ENCODE results near the gene PHLPP1.
A peak's percentile ranks its signal among the peaks of the same experiment; 100 is the strongest.

PHLPP1 gene

DNA sequence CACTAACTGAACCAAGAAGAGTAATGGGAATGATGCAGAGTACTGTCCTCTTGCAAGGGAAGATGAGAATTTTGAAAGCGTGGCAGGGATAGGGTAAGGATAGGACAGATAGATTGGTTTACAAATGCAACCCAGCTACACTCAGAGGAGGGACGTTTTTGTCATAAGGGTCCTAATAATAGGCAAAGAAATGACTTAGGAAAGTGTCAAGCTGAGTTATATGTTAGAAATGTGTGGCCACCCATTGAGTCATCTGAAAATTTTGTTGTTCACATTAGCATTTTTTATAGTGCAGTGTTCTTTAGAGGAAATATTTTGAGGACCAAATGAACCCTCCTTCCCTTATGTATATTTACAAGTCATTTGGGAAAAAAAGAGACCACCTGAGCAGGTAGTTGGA lies 137.5 kb downstream of the PHLPP1 start:
- H3K9me3 ChIP-seq (ENCODE audit: control insufficient read depth, insufficient read depth, low read depth, low read length): no peaks in the 10 kb centered on the region
- no peak overlapping the region for H3K27ac ChIP-seq (ENCODE audit: extremely low read depth, low read depth, low read length)
- CTCF ChIA-PET: no interaction called here
- H3K4me3 ChIP-seq (ENCODE audit: low read depth, low read length): no peak overlapping the region
- H3K36me3 ChIP-seq (ENCODE audit: control insufficient read depth in 2 of 2, insufficient read depth in 1 of 2, low read length in 2 of 2): no peaks in the 10 kb centered on the region; a peak in 1 of 3 replicates
- peaks cover 5% of the 10 kb centered on the region; the same call in 1 of the 2 replicates for H3K4me1 ChIP-seq (ENCODE audit: control insufficient read depth, insufficient read depth, low read length)
- POLR2A ChIA-PET: no interaction called here
- peak; percentile 73; the same call in 1 of the 2 replicates for TF ChIP-seq ZFP37 (tag by site-specific recombination; IDR thresholded peaks at IDR 0.05)
- no peak for TF ChIP-seq ZNF621 (tag by site-specific recombination; IDR thresholded peaks at IDR 0.05)

DNA sequence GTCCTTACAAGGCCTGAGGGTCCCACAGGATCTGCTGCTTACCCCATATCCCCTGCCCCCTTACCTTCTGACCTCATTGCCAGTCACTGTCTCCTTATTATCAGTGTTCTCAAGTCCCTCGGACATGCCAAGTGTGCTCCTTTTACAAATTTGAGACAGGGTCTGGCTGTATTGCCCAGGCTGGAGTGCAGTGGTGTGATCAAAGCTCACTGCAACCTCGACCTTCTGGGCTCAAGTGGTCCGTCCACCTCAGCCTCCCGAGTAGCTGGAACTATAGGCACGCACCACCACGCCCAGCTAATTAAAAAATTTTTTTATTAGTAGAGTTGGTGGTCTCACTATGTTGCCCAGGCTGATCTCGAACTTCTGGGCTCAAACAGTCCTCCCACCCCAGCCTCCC lies 141.0 kb downstream of the PHLPP1 start:
- CTCF ChIA-PET: interaction anchor here (1.5 kb wide), 1 partner anchor 126 kb away, joined by 3 read pairs; no protein-coding TSS in a partner anchor
- H3K4me1 ChIP-seq (ENCODE audit: control insufficient read depth, insufficient read depth, low read length): peaks cover 5% of the 10 kb centered on the region; the same call in 1 of the 2 replicates
- no peak overlapping the region for H3K4me3 ChIP-seq (ENCODE audit: low read depth, low read length)
- peak; percentile 78 for TF ChIP-seq ZNF121 (tag by site-specific recombination; IDR thresholded peaks at IDR 0.05)
- TF ChIP-seq ZNF521 (tag by site-specific recombination; IDR thresholded peaks at IDR 0.05): no peak
- TF ChIP-seq MZF1 (tag by site-specific recombination; IDR thresholded peaks at IDR 0.05; ENCODE audit: borderline replicate concordance): no peak
- TF ChIP-seq ZNF292 (tag by site-specific recombination; IDR thresholded peaks at IDR 0.05; ENCODE audit: borderline replicate concordance, low read depth): no peak
- H3K9me3 ChIP-seq (ENCODE audit: control insufficient read depth, insufficient read depth, low read depth, low read length): no peaks in the 10 kb centered on the region
- no peak overlapping the region for H3K27ac ChIP-seq (ENCODE audit: extremely low read depth, low read depth, low read length)
- POLR2A ChIA-PET: no interaction called here
- H3K36me3 ChIP-seq (ENCODE audit: control insufficient read depth in 2 of 2, insufficient read depth in 1 of 2, low read length in 2 of 2): no peaks in the 10 kb centered on the region; a peak in 1 of 3 replicates

DNA sequence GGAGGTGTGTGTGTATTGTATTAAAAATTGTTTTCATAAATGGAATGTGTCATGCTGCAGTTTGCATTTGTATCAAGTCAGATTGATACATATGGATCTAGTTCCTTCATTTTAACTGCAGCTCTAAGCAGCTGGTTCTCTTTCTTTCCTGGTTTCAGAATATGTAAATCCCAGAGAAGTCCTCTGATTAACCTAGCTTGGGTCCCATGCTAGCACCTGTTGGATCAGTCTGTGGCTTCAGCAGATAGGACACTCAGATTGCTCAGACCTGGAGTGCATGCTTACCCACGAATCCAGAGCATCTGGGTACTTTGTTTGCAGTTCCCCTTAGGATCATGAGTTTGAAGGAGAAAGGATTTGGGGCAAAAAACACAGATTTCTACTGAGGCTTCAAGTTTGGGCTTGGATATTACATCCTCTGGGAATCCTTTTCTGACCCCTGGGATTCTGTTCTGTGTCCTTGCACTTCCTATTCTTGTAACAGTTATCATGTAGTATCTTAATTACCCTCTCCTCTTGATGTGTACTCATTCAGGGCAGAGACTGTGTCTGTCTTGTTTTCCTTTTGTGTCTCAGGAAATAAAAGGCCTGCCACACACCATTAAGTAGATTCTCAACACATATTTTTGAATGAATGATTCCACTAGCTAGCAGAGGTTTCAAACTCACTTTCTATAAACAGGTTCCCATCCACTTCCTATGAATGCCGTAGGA lies 142.1 kb downstream of the PHLPP1 start:
- POLR2A ChIA-PET: no interaction called here
- CTCF ChIA-PET: interaction anchor here (1.2 kb wide), 1 partner anchor 21 kb away, joined by 3 read pairs; no protein-coding TSS in a partner anchor
- peaks cover 0 to 5% of the 10 kb centered on the region in 2 experiments; a peak in 1 of 3 replicates for H3K36me3 ChIP-seq (ENCODE audit: control insufficient read depth in 2 of 2, insufficient read depth in 1 of 2, low read length in 2 of 2)

DNA sequence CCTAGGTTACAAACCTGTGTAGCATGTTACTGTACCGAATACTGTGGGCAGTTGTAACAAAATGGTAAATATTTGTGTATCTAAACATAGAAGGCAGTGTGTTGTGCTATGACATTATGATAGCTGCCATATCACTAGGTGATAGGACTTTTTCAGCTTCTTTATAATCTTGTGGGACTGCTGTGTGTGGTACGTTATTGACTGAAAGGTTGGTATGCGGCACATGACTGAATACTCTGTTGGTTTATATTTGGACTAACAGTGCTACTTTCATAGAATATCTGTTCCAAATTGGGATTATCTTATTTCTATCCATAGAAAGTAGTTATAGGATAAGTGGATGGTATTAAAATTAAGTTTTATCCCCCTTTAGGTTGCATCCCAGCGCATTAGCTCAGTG lies 144.7 kb downstream of the PHLPP1 start:
- H3K4me1 ChIP-seq (ENCODE audit: control insufficient read depth, insufficient read depth, low read length): peaks cover 5% of the 10 kb centered on the region; the same call in 1 of the 2 replicates
- ChIA-PET CTCF (no interaction called here), POLR2A (no interaction called here)
- H3K27ac ChIP-seq (ENCODE audit: extremely low read depth, low read depth, low read length): no peak overlapping the region
- no peak overlapping the region for H3K4me3 ChIP-seq (ENCODE audit: low read depth, low read length)
- H3K36me3 ChIP-seq (ENCODE audit: control insufficient read depth in 2 of 2, insufficient read depth in 1 of 2, low read length in 2 of 2): peaks cover 0 to 11% of the 10 kb centered on the region in 2 experiments; a peak in 1 of 3 replicates
- H3K9me3 ChIP-seq (ENCODE audit: control insufficient read depth, insufficient read depth, low read depth, low read length): no peaks in the 10 kb centered on the region
- TF ChIP-seq ZNF776 (tag by site-specific recombination; IDR thresholded peaks at IDR 0.05; ENCODE audit: borderline replicate concordance) (no peak), ZNF549 (tag by site-specific recombination; IDR thresholded peaks at IDR 0.05) (no peak), SETDB1 (IDR thresholded peaks at IDR 0.05; ENCODE audit: insufficient read length, low read length) (no peak), ZNF169 (tag by site-specific recombination; IDR thresholded peaks at IDR 0.05) (no peak), SP7 (tag by site-specific recombination; IDR thresholded peaks at IDR 0.05) (no peak), ZNF623 (tag by site-specific recombination; IDR thresholded peaks at IDR 0.05) (no peak), ZNF843 (tag by site-specific recombination; IDR thresholded peaks at IDR 0.05) (no peak), ZNF138 (tag by site-specific recombination; IDR thresholded peaks at IDR 0.05; ENCODE audit: borderline replicate concordance) (no peak), GLIS1 (tag by site-specific recombination; IDR thresholded peaks at IDR 0.05) (no peak), ZNF521 (tag by site-specific recombination; IDR thresholded peaks at IDR 0.05) (no peak)
- TF ChIP-seq, protein P1, sequence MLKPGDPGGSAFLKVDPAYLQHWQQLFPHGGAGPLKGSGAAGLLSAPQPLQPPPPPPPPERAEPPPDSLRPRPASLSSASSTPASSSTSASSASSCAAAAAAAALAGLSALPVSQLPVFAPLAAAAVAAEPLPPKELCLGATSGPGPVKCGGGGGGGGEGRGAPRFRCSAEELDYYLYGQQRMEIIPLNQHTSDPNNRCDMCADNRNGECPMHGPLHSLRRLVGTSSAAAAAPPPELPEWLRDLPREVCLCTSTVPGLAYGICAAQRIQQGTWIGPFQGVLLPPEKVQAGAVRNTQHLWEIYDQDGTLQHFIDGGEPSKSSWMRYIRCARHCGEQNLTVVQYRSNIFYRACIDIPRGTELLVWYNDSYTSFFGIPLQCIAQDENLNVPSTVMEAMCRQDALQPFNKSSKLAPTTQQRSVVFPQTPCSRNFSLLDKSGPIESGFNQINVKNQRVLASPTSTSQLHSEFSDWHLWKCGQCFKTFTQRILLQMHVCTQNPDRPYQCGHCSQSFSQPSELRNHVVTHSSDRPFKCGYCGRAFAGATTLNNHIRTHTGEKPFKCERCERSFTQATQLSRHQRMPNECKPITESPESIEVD (tag by site-specific recombination; IDR thresholded peaks at IDR 0.05): no peak
- TF ChIP-seq, protein P2, sequence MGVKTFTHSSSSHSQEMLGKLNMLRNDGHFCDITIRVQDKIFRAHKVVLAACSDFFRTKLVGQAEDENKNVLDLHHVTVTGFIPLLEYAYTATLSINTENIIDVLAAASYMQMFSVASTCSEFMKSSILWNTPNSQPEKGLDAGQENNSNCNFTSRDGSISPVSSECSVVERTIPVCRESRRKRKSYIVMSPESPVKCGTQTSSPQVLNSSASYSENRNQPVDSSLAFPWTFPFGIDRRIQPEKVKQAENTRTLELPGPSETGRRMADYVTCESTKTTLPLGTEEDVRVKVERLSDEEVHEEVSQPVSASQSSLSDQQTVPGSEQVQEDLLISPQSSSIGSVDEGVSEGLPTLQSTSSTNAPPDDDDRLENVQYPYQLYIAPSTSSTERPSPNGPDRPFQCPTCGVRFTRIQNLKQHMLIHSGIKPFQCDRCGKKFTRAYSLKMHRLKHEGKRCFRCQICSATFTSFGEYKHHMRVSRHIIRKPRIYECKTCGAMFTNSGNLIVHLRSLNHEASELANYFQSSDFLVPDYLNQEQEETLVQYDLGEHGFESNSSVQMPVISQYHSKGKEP (tag by site-specific recombination; IDR thresholded peaks at IDR 0.05): no peak
- TF ChIP-seq, protein P3, sequence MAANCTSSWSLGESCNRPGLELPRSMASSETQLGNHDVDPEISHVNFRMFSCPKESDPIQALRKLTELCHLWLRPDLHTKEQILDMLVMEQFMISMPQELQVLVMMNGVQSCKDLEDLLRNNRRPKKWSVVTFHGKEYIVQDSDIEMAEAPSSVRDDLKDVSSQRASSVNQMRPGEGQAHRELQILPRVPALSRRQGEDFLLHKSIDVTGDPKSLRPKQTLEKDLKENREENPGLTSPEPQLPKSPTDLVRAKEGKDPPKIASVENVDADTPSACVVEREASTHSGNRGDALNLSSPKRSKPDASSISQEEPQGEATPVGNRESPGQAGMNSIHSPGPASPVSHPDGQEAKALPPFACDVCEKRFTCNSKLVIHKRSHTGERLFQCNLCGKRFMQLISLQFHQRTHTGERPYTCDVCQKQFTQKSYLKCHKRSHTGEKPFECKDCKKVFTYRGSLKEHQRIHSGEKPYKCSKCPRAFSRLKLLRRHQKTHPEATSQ (tag by site-specific recombination; IDR thresholded peaks at IDR 0.05): no peak

More for the DNA sequence above, 142.1 kb downstream of the PHLPP1 start:
- no peak overlapping the region for H3K4me3 ChIP-seq (ENCODE audit: low read depth, low read length)
- TF ChIP-seq, protein P4, sequence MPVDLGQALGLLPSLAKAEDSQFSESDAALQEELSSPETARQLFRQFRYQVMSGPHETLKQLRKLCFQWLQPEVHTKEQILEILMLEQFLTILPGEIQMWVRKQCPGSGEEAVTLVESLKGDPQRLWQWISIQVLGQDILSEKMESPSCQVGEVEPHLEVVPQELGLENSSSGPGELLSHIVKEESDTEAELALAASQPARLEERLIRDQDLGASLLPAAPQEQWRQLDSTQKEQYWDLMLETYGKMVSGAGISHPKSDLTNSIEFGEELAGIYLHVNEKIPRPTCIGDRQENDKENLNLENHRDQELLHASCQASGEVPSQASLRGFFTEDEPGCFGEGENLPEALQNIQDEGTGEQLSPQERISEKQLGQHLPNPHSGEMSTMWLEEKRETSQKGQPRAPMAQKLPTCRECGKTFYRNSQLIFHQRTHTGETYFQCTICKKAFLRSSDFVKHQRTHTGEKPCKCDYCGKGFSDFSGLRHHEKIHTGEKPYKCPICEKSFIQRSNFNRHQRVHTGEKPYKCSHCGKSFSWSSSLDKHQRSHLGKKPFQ (tag by site-specific recombination; IDR thresholded peaks at IDR 0.05): no peak
- TF ChIP-seq SCRT2 (tag by site-specific recombination; IDR thresholded peaks at IDR 0.05): peak; percentile 65
- TF ChIP-seq SCRT1 (tag by site-specific recombination; IDR thresholded peaks at IDR 0.05; ENCODE audit: borderline replicate concordance): peak; percentile 63
- peaks cover 5% of the 10 kb centered on the region; the same call in 1 of the 2 replicates for H3K4me1 ChIP-seq (ENCODE audit: control insufficient read depth, insufficient read depth, low read length)
- no peak overlapping the region for H3K27ac ChIP-seq (ENCODE audit: extremely low read depth, low read depth, low read length)
- H3K9me3 ChIP-seq (ENCODE audit: control insufficient read depth, insufficient read depth, low read depth, low read length): no peaks in the 10 kb centered on the region
